Measurements from ENCODE around the gene WWC2.

DNA sequence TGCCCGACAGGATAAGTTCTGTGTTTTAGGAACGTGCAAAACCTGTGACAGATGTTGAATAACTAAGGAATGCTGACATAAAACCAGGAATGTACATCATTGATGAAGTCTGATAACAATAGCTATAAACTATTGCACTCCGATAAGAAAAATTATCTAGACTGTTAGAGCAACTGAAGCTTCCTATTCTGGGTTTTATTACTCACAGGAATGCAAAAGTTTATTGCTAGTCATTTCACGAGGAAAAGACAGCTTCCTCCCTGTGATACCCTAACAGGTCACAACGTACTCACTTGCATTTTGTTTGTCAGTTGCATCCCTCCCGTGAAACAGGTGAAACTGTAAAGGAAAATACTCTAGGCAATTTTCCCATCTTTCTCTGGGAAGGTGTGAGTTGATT lies 155.1 kb downstream of the WWC2 start:
- TF ChIP-seq, protein P1, sequence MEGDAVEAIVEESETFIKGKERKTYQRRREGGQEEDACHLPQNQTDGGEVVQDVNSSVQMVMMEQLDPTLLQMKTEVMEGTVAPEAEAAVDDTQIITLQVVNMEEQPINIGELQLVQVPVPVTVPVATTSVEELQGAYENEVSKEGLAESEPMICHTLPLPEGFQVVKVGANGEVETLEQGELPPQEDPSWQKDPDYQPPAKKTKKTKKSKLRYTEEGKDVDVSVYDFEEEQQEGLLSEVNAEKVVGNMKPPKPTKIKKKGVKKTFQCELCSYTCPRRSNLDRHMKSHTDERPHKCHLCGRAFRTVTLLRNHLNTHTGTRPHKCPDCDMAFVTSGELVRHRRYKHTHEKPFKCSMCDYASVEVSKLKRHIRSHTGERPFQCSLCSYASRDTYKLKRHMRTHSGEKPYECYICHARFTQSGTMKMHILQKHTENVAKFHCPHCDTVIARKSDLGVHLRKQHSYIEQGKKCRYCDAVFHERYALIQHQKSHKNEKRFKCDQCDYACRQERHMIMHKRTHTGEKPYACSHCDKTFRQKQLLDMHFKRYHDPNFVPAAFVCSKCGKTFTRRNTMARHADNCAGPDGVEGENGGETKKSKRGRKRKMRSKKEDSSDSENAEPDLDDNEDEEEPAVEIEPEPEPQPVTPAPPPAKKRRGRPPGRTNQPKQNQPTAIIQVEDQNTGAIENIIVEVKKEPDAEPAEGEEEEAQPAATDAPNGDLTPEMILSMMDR (IDR thresholded peaks at IDR 0.05): no peak
- TF ChIP-seq POLR2AphosphoS5 (IDR thresholded peaks at IDR 0.05; ENCODE audit: low read depth, low read length) (no peak), REST (IDR thresholded peaks at IDR 0.05; ENCODE audit: insufficient read depth in 1 of 2, low read depth in 2 of 2, low read length in 1 of 2) (no peak)
